ENCODE data around the gene H2AZ2.
"Not testable (repeated sequence)": the region's sequence is repeated elsewhere in the genome, so short reads cannot be mapped to it uniquely, and the experiment has no call there.

The H2AZ2 gene

GRCh38 chr7:44870336-44870735 lies 22.4 kb upstream of the H2AZ2 start:
- DNase-seq, result not testable (repeated sequence)

DNA sequence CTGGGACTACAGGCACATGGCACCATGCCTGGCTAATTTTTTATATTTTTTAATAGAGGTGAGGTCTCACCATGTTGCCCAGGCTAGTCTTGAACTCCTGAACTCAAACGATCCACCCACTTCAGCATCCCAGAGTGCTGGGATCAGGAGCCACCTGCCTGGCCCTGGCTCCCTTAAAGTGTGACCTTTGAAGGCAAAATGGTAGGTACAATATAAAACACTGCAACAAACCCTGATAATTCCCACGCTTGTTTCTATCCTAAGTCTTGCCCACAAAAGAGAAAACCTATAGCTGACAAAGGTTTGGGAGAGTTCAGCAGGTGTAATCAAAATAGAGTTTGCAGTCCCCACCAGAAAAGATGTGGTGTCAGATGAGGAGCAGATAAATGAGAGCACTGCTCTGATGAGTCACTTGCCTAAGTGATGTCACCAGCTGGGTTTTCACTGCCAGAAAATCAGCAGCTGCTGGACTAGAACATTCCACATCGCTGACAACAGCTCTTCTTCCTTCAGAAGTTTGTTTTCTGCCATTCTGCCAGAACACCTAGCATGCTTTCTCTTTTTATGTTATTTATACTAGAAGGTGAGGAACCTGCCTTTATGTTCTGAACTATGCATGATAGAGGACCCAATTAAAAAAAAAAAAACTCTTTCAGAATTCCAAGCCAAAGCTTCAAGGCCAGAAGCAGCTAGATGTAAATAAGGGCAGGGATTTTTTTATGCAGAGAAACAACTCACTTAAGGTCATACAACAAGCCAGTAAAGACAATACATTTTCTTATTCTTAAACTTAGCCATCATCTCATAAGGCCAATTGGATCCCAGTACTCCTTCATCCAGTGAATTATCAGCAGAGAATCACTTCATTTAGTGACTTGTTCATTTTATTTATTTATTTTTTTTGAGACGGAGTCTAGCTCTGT lies 19.4 kb upstream of the H2AZ2 start:
- DNase-seq, result peak; percentile 48

- DNase-seq, result not testable (repeated sequence)
Measured at GRCh38 chr7:44861949-44862348, 14.1 kb upstream of the H2AZ2 start.

DNA sequence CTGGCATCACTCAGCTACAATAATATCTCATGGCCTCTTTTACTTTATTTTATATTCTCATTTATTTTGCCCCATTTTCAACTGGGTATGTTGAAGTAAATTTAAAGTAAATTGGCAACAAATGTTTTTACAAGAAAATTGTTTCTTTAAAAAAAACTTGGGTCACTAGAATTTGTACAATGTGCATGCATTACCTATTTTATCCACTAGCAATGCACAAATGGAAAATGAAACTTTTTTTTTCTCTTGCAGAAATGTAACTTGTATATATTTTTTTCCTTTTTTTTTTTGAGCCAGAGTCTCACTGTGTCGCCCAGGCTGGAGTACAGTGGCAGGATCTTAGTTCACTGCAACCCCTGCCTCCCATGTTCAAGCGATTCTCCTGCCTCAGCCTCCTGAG lies 10.3 kb upstream of the H2AZ2 start:
- DNase-seq, result no peak

DNA sequence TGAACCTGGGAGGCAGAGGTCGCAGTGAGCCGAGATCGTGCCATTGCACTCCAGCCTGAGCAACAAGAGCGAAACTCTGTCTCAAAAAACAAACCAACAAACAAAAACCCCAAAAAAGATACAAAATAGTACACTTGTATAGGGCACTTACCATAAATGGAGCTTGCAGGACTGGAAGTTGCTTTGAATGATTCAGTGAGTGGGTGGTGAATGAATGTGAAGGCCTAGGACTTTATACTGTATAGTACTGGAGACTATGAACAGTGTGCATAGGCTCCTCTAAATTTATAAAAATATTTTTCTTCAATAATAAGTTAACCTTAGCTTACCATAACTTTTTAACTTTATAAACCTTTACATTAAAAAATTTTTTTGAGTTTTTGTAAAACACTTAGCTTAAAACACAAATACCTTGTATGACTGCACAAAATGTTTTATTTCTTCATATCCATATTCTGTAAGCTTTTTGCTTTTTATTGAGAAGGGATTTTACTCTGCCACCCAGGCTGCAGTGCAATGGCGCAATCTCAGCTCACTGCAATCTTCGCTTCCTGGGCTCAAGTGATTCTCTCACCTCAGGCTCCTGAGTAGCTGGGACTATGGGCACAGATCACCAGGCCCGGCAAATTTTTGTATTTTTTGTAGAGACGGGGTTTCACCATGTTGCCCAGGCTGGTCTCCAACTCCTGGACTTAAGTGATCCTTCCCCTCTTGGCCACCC lies 6.9 kb upstream of the H2AZ2 start:
- no peak for DNase-seq

DNA sequence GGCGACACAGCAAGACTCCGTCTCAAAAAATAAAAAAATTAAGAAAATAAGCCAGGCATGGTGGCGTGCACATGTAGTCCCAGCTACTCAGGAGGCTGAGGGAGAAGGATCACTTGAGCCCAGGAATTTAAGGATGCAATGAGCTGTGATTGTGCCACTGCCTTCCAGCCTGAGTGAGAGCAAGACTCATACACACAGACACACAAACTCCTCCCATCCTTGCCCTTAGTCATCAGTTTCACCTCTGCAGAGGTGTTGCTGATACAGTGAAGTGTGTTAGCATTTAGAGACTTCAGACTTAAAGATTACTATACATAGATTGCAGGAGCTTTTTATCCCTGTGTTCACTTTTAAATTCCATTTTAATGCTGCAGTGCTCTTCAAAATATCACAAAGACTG lies 5.5 kb upstream of the H2AZ2 start:
- peak; percentile 68 for DNase-seq

DNA sequence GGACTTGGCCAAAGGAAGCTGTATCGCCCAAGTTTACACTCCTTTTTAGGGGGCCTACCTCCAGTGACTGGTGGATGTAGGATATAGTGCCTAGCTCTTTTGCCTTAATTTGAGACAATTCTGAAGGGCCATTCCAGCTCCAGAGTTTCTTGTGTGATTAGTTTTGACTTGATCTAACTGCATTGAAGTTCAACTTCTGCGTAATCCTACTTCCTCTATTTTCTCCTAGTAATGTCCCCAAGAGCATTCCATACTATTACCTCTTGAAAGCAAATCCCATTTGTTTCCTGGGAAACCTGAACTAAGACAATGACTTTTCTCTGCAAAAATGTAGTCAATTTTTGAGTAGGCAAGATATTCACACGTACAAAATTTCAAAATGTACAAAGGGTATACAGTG lies 4.7 kb upstream of the H2AZ2 start:
- DNase-seq, result no peak

GRCh38 chr7:44849885-44850544 lies 2.1 kb upstream of the H2AZ2 start:
- peak; percentile 35 for DNase-seq

GRCh38 chr7:44849259-44849884 lies 1.5 kb upstream of the H2AZ2 start:
- no peak for DNase-seq

DNA sequence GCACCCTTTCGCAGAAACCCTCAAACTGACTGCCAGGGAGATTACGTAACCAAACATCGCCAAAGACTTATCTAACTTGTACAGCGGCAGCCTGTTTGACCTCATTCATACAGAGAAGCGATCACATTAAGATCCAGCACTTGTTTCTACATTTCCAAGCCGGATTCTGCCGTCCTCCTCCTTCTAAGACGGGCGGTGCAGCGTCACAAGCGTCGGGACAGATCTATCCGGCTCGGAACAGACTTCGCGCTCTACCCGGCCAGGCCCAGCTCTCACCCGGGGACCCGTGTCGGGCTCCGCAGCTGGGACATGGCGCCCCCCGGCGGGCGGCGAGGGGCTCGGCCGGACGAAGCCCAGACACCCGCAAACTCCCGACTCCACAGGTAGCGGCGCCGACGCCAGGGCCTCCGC lies 373 bp downstream of the H2AZ2 start:
- peak; percentile 87 for DNase-seq

DNA sequence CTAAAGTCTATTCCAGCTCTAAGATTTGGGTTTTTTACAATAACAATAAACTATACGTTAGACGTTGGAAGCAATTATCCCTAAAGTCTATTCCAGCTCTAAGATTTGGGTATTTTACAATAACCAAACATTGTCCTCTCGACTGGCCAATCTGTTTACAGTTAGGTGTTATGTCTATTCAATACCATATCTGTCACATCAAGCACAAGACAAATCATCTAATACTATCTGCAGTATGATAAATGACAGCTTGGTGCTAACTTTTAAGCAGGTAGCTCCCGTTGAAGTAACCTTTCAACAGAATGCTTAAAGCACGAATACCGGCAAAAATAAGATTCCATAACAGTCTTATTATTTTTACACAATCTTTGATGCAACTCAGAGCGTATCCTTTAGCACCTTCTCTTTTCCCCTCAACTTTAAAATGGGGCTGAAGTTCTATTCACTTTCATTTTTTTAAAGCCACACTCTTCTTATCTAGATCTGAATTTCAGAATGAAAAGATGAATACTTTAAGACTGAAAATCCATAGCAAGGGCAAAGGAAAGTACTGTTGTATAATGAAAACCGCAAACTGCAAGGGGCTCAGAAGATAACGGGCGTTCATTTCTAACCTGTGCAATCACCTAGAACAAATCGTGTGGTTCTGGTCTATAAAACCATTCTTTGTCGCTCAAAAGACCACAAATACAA lies 925 bp downstream of the H2AZ2 start:
- DNase-seq, result peak; percentile 76

- DNase-seq, result peak; percentile 10
Measured at GRCh38 chr7:44846390-44846789, 1.5 kb downstream of the H2AZ2 start.

DNA sequence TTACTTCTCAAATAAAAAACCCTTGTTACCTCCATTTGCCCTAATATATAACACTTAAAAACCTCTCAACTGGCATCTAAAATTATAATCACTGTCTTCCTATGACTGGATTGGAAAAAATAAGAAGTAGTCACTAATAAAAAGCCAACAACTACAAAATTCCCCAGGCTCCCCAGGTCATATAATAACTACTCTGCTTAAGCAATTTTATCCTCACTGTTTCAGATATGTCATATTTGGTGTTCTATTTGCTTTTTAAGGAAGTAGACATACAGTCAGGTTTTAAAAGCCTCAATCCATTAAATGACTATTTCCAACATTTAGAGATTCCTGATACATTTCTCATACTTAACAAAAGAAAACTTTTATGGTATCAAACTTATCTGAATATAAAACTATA lies 2.4 kb downstream of the H2AZ2 start:
- no peak for DNase-seq

- DNase-seq, result not testable (repeated sequence)
Measured at GRCh38 chr7:44843440-44843839, 4.4 kb downstream of the H2AZ2 start.

DNA sequence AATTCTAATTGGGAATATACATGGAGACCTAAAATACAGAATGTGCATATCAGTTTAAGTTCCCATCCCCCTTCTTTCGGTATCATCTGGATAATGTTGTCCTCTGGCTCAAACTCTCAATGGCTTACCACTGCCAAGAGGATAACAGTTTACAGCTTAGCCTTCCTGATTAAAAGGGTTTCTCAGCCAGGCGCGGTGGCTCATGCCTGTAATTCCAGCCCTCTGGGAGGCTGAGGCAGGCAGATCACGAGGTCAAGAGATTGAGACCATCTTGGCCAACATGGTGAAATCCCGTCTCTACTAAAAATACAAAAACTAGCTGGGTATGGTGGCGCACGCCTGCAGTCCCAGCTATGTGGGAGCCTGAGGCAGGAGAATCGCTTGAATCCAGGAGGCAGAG lies 5.2 kb downstream of the H2AZ2 start:
- not testable (repeated sequence) for DNase-seq

GRCh38 chr7:44838751-44839150 lies 9.1 kb downstream of the H2AZ2 start:
- DNase-seq, result no peak

DNA sequence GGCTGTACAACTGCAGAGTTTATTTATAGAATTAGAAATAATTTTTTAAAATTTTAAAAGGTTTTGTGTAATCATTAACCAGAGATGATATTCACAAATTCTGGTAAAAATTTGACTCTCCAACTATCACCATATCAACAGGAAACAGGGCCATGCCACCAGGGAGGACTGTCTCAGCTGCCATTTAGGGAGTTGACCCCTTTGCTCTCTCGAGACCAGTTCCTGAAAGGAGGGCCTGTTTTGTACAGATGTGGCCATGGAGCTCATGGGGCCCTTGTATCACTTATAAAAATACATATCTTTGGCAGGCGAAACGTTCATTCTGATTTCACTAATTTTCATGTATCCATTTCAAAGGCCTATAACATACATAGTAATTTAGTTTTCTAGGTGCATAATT lies 20.3 kb downstream of the H2AZ2 start:
- no peak for DNase-seq

DNA sequence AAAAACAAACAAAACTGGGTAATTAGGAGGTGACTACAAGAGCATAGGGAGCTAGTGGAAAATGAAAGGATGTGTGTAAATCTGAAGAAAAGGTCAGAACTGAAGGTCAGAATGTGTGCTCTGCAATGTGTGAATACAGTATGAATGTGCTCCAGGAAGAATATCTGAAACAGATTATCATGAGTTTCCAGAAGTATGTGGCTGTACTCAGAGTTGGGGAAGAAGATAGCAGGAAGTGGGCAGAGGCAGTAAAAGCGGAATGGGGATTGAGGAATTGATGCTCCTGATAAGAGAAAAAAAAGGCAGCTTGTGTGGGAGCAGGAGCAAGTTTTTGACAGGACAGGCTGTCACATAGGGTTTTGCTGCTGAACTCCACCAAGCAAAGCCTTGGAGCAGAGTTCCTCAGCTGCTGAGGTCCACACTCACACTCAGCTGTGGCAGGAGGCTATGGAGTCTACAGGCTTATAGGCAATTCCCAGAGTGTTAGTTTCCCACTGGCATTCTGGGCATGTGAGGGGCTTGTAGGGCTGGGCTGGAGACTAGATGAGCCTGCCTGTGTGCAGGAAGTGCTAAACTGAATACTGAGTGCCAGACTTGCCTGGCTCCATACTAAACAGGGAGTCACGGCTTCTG lies 22.9 kb downstream of the H2AZ2 start:
- no peak for DNase-seq

DNA sequence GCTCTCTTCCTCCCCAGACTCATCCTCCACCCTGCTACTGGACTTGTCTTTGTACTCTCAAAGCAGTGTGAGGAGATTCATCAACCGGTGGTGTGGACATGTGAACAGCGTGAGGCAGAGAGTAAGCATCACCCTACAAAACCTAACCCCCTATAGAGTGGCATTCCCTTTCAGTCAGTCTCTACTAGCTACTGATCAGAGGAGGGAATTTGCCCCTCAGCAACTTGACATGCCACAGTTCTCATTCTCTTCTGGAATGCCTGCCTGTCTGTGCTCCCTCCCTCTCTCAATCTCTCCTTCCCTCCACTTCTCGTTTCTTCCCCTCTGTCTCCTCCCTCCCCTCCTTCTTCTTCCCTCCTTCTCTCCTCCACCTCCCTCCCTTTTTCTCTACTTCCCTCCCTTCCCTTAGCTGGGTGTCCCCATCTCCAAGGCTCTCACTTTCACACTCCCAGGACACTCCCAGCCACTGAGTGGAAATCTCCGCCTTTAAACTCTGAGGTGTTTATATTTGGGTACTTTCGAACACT lies 24.6 kb downstream of the H2AZ2 start:
- DNase-seq, result no peak

DNA sequence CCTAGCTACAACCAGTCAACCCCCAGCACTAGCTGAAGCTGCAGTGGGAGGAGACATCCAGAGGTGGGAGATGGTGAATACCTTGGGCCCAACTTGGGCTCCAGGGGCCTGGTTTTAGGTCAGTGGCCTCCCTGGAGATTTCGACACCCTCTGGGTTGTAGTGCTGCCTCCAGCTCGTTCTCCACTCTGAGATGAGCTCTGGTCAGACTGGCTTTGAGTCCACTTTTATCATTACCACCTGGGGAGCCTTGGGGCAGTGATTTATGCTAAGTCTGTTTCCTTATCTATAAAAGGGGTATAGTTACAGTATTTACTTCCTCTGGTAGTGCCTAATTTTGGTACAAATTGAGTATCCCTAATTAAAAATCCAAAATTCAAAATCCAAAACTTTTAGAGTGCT lies 28.6 kb downstream of the H2AZ2 start:
- DNase-seq, result no peak

- no peak for DNase-seq
Measured at GRCh38 chr7:44814919-44815318, 33.0 kb downstream of the H2AZ2 start.

GRCh38 chr7:44811571-44811970 lies 36.3 kb downstream of the H2AZ2 start:
- no peak for DNase-seq
